ENCODE measurements around the gene OR2AG1. TPM values are rescaled to one million over a fixed set of nuclear protein-coding genes. Genes with fewer than 3 reads are reported as not detected.

Gene OR2AG1
- total and polyA plus RNA-seq, 2 experiments from 2014 or later: 0.16 TPM; not detected in 1

GRCh38 chr11:6735306-6735705 is 47.5 kb upstream of the OR2AG1 start:
- no peaks in the 10 kb centered on the region for H3K79me2 ChIP-seq (replicated peaks; ENCODE audit: insufficient read depth)
- no peaks in the 10 kb centered on the region for H4K20me1 ChIP-seq (replicated peaks; ENCODE audit: insufficient read depth)
- no peaks in the 10 kb centered on the region for H3K27me3 ChIP-seq (ENCODE audit: insufficient read depth)
- H3K27ac Mint-ChIP-seq: no peak overlapping the region
- H3K4me1 ChIP-seq (ENCODE audit: insufficient read depth): no peaks in the 10 kb centered on the region
- H3K27ac ChIP-seq (ENCODE audit: low read depth): no peak overlapping the region
- H3K4me3 Mint-ChIP-seq: no peak overlapping the region
- no peak overlapping the region for H2AFZ ChIP-seq
- no peaks in the 10 kb centered on the region for H3K4me1 Mint-ChIP-seq
- H3K36me3 ChIP-seq (ENCODE audit: insufficient read depth): no peaks in the 10 kb centered on the region
- H3K36me3 Mint-ChIP-seq (ENCODE audit: low read depth): no peaks in the 10 kb centered on the region
- peaks cover 2% of the 10 kb centered on the region for H3K27me3 Mint-ChIP-seq (ENCODE audit: insufficient read depth, low read depth, poor library complexity)
- ATAC-seq (no peak), DNase-seq (ENCODE audit: low spot score) (no peak)
- H3K9me2 ChIP-seq (ENCODE audit: insufficient read depth): no peaks in the 10 kb centered on the region
- TF ChIP-seq CTCF (conservative IDR thresholded peaks at IDR 0.05; ENCODE audit: low read depth in 2 of 2) (no peak), ZNF114 (CRISPR knock-in tag; IDR thresholded peaks at IDR 0.05) (no peak), NANOG (IDR thresholded peaks at IDR 0.05; ENCODE audit: borderline replicate concordance) (no peak), ZNF462 (CRISPR knock-in tag; IDR thresholded peaks at IDR 0.05) (no peak), REST (IDR thresholded peaks at IDR 0.05; ENCODE audit: unreplicated experiment) (no peak), EZH2phosphoT487 (IDR thresholded peaks at IDR 0.05; ENCODE audit: unreplicated experiment) (no peak), ETS1 (IDR thresholded peaks at IDR 0.05) (no peak), CREB1 (CRISPR knock-in tag; IDR thresholded peaks at IDR 0.05; ENCODE audit: low read depth) (no peak), EZH2 (IDR thresholded peaks at IDR 0.05; ENCODE audit: low read depth, unreplicated experiment) (no peak), JUNB (IDR thresholded peaks at IDR 0.05; ENCODE audit: unreplicated experiment) (no peak), ZNF331 (CRISPR knock-in tag; IDR thresholded peaks at IDR 0.05; ENCODE audit: low read depth) (no peak), POLR2AphosphoS5 (IDR thresholded peaks at IDR 0.05; ENCODE audit: low read depth) (no peak), STAT1 (IDR thresholded peaks at IDR 0.05; ENCODE audit: unreplicated experiment) (no peak)
- H3K4me2 ChIP-seq: no peak overlapping the region
- H3K4me3 ChIP-seq: no peak overlapping the region
- H3K9me3 Mint-ChIP-seq: 0 out of 3 replicates have a peak, but pooled peaks cover 3% of the 10 kb centered on the region
- H3F3A ChIP-seq (replicated peaks; ENCODE audit: low read depth): no peaks in the 10 kb centered on the region

Measured in GM23338 (cell line).